Thyroid gland (tissue), 4 donors: ENCODE measurements around the gene SYN1.

Source experiments
- CTCF ChIP-seq, 6 experiments: fragments of 200-600 bp in 3 of 6; fragments of 450-650 bp in 3 of 6; sonication (generic) in 3 of 6; IDR thresholded peaks; one replicate each; pipeline ENCODE4 v1.5.1; 2016 to 2019; ENCODE audit warnings: antibody characterized with exemption in 6 of 6, mild to moderate bottlenecking in 2 of 6, inconsistent platforms in 1 of 6, moderate library complexity in 1 of 6
- POLR2A ChIP-seq, 2 donors: fragments of 450-650 bp; IDR thresholded peaks; one replicate each; pipeline ENCODE4 v1.6.1; 2017; ENCODE audit warnings: antibody characterized with exemption in 2 of 2, mild to moderate bottlenecking in 2 of 2, moderate library complexity in 1 of 2

DNA sequence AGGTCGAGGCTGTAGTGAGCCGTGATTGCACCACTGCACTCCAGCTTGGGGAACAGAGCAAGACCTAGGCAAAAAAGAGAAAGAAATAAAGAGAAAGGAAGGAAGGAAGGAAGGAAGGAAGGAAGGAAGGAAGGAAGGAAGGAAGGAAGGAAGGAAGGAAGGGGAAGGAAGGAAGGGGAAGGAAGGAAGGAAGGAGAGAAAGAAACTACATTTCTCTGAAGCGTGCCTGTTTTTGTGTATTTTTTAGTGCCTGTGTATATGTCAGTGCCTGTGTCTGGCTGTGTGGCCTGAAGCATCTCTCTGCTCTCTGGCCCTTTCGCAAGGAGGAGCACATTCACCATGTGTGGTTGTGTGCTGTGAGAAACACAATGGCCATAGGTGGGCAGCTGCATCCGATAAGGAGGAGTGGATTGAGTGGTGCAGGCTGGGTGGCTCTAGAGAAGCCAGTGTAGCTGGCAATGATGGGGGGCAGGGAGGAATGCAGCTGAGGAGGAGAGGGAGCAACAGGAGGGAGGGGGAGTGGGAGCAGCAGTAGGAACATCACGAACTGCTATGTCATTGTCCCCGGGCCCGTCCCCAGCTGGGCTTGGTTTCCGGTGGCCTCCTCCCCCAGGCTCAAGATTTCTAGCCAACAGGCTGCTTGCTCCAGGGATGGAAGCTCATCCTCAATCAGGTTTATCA, 11.4 kb downstream of the SYN1 start:
- no peak for TF ChIP-seq POLR2A (IDR thresholded peaks at IDR 0.05)
- TF ChIP-seq CTCF (IDR thresholded peaks at IDR 0.05) = no peak
